GM23248 (cell line): ENCODE measurements around the gene TMEM248. TPM values are rescaled to one million over a fixed set of nuclear protein-coding genes. Genes with fewer than 3 reads are reported as not detected.

ENCODE experiments used
- DNase-seq: peaks from one replicate; pipeline ENCODE4 v3.0.0-alpha.2; 2015
- H2AFZ ChIP-seq: fragments of 200-600 bp; sonication (generic); 2 replicates; pipeline ENCODE4 v1.6.1; 2016; ENCODE audit warnings: antibody characterized with exemption
- H3F3A ChIP-seq: fragments of 200-600 bp; sonication (generic); 2 replicates; pipeline ENCODE4 v1.6.1; 2016; ENCODE audit warnings: mild to moderate bottlenecking, antibody characterized with exemption, mixed run types; ENCODE audit not compliant: insufficient read depth
- H3K27ac ChIP-seq: fragments of 200-600 bp; sonication (generic); 2 replicates; pipeline ENCODE4 v1.5.1; 2016; ENCODE audit warnings: mild to moderate bottlenecking
- H3K27me3 ChIP-seq: fragments of 200-600 bp; sonication (generic); replicated peaks from 2 replicates; pipeline ENCODE4 v1.6.1; 2016; ENCODE audit warnings: mild to moderate bottlenecking; ENCODE audit not compliant: insufficient read depth
- H3K36me3 ChIP-seq: fragments of 200-600 bp; sonication (generic); 2 replicates; pipeline ENCODE4 v1.6.1; 2016; ENCODE audit warnings: low read depth, mild to moderate bottlenecking
- H3K4me1 ChIP-seq: fragments of 200-600 bp; sonication (generic); 2 replicates; pipeline ENCODE4 v1.6.1; 2016; ENCODE audit warnings: mild to moderate bottlenecking; ENCODE audit not compliant: insufficient read depth
- H3K4me2 ChIP-seq: fragments of 200-600 bp; sonication (generic); one replicate; pipeline ENCODE4 v1.6.1; 2016; ENCODE audit warnings: mild to moderate bottlenecking; ENCODE audit not compliant: unreplicated experiment
- H3K4me3 ChIP-seq: fragments of 200-600 bp; sonication (generic); 2 replicates; pipeline ENCODE4 v1.5.1; 2016; ENCODE audit warnings: mild to moderate bottlenecking
- H3K79me2 ChIP-seq: fragments of 200-600 bp; sonication (generic); 2 replicates; pipeline ENCODE4 v1.6.1; 2016; ENCODE audit warnings: mild to moderate bottlenecking; ENCODE audit not compliant: insufficient read depth
- H3K9ac ChIP-seq: fragments of 200-600 bp; sonication (generic); 2 replicates; pipeline ENCODE4 v1.6.1; 2016; ENCODE audit warnings: mild to moderate bottlenecking
- H3K9me2 ChIP-seq: fragments of 200-600 bp; sonication (generic); 2 replicates; pipeline ENCODE4 v1.6.1; 2016; ENCODE audit warnings: mixed run types, mild to moderate bottlenecking, moderate library complexity; ENCODE audit not compliant: insufficient read depth
- H3K9me3 ChIP-seq: fragments of 200-600 bp; sonication (generic); one replicate; pipeline ENCODE4 v1.6.1; 2017; ENCODE audit warnings: low read depth
- H4K20me1 ChIP-seq: fragments of 200-600 bp; sonication (generic); 2 replicates; pipeline ENCODE4 v1.6.0; 2016; ENCODE audit not compliant: insufficient read depth
- EZH2 ChIP-seq: fragments of 200-600 bp; sonication (generic); IDR thresholded peaks from 2 replicates; pipeline ENCODE4 v1.6.1; 2018; ENCODE audit warnings: antibody characterized with exemption, mild to moderate bottlenecking; ENCODE audit not compliant: insufficient read depth, poor library complexity, severe bottlenecking
- EZH2phosphoT487 ChIP-seq: fragments of 200-600 bp; sonication (generic); IDR thresholded peaks from 2 replicates; pipeline ENCODE4 v1.6.1; 2018; ENCODE audit warnings: antibody characterized with exemption, moderate library complexity, mild to moderate bottlenecking, low read depth; ENCODE audit not compliant: insufficient read depth
- WGBS, 2 experiments: methylation state at CpG; one replicate each; pipeline ENCODE4 v1.1.6; 2015 to 2017; ENCODE audit warnings: low lambda C conversion rate in 2 of 2, low coverage in 1 of 2; ENCODE audit errors: missing lambda C conversion rate in 2 of 2; 5-methylcytosine and 5-hydroxymethylcytosine counted together
- in situ Hi-C: fragments of 300-500 bp; cut with MboI; formaldehyde crosslinking; loops from 2 replicates; pipeline ENCODE4 v1.15.0; 2020
- polyA plus RNA-seq: library from polyadenylated mRNA; unstranded; fragments of >200 nt; fragmentation: Nextera tagmentation; extraction: Ambion mirVana; gene quantifications from 2 replicates; pipeline ENCODE4 v1.2.1, GENCODE V29; 2016
- total RNA-seq: library from RNA; depleted of rRNA; stranded (reverse); fragments of >200 nt; shearing (Covaris generic); gene quantifications from 2 replicates; pipeline ENCODE4 v1.2.3, GENCODE V29; 2014

TMEM248 gene
- total and polyA plus RNA-seq, 2 experiments from 2014 or later = 98.0 to 113 TPM

DNA sequence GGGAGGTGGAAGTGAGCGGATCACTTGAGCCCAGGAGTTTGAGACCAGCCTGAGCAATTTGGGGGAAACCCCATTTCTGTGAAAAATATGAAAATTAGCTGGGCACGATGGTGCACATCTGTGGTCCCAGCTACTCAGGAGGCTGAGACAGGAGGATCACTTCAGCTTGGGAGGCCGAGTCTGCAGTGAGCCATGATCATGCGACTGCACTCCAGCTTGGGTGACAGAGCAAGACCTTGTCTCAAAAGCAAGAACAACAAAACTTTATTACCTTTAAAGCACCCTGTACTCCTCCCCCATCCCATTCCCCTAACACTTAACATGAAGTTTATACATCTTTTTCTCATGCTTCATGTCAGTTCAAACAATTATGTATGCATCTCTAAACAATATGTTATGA lies 1.3 kb upstream of the TMEM248 start:
- TF ChIP-seq EZH2 = no peak
- TF ChIP-seq EZH2phosphoT487 = no peak
- H3K79me2 ChIP-seq = peaks cover 34% of the 10 kb centered on the region
- H3K9me3 ChIP-seq = no peaks in the 10 kb centered on the region
- H3F3A ChIP-seq = peaks cover 11% of the 10 kb centered on the region; the same call in 1 of the 2 replicates
- no peaks in the 10 kb centered on the region for H3K27me3 ChIP-seq
- peaks cover 9% of the 10 kb centered on the region; the same call in 1 of the 2 replicates for H3K4me1 ChIP-seq
- H3K27ac ChIP-seq = peak overlapping the region; percentile 70; the same call in 1 of the 2 replicates
- 97% methylated on average over 4 of the region's 4 CpGs for WGBS, 2 experiments
- H3K4me2 ChIP-seq = peak overlapping the region; percentile 89
- H3K36me3 ChIP-seq = no peaks in the 10 kb centered on the region; the same call in 1 of the 2 replicates
- no peak overlapping the region for H3K9ac ChIP-seq
- H3K4me3 ChIP-seq = no peak overlapping the region
- in situ Hi-C loops = no loop called here
- H4K20me1 ChIP-seq = no peaks in the 10 kb centered on the region
- H3K9me2 ChIP-seq = no peaks in the 10 kb centered on the region
- no peak for DNase-seq
- peak overlapping the region; percentile 90; the same call in 1 of the 2 replicates for H2AFZ ChIP-seq

DNA sequence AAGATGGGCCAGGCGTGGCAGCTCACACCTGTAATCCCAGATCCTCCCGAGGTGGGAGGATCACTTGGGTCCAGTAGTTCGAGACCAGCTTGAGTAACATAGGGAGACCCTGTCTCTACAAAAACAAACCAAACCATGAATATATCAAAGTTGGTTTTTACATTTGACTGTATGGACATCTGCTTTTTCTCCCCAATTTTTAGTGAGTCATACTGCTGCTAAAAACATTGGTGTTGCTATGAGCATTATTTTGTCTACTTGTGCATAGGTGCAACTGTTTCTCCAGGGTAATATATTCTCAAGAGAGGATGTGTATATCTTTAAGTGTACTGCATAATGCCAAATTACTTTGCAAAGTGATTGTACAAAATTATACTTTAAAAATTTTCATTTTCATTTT lies 769 bp upstream of the TMEM248 start:
- H3K4me3 ChIP-seq = peak overlapping the region; percentile 98; the same call in 1 of the 2 replicates
- H4K20me1 ChIP-seq = no peaks in the 10 kb centered on the region
- peak overlapping the region; percentile 90 for H2AFZ ChIP-seq
- no peaks in the 10 kb centered on the region for H3K9me3 ChIP-seq
- H3K27me3 ChIP-seq = no peaks in the 10 kb centered on the region
- 96 to 100% methylated on average over 3 of the region's 3 CpGs for WGBS, 2 experiments
- H3K9ac ChIP-seq = peak overlapping the region; percentile 98
- in situ Hi-C loops = no loop called here
- H3K9me2 ChIP-seq = no peaks in the 10 kb centered on the region
- DNase-seq = peak; percentile 26
- peaks cover 40% of the 10 kb centered on the region for H3K79me2 ChIP-seq
- no peak for TF ChIP-seq EZH2
- TF ChIP-seq EZH2phosphoT487 = no peak
- peaks cover 9% of the 10 kb centered on the region; the same call in 1 of the 2 replicates for H3K4me1 ChIP-seq
- H3K36me3 ChIP-seq = no peaks in the 10 kb centered on the region; the same call in 1 of the 2 replicates
- H3K4me2 ChIP-seq = peak overlapping the region; percentile 89
- peak overlapping the region; percentile 70 for H3K27ac ChIP-seq
- H3F3A ChIP-seq = peaks cover 11% of the 10 kb centered on the region; the same call in 1 of the 2 replicates

DNA sequence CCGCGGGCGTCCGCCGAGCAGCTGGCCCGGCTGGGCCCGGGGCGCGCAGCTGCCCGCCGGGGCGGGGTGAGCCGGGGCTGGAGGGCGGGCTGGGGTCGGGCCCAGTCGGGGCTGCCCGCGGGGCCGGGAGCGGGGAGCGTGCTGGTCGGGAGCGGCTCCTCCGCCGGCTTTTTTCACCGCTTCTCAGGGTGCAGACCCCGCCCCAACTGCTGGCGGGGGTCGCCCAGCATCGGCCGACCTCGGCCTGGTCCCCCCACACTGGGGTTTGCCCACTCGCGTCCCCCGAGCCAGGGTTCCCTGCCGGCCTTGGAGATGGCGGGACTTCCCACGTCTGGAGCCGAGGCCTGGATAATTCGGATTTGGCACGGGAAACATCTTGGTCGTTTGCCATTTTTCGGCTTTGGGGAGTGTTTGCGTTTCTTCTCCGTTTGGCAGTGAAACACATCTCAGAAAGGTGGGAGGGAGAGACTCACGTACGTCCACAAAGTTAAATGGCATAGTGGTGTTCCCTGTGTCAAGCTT lies 432 bp downstream of the TMEM248 start:
- Histone ChIP-seq H3K36me3 (no peaks in the 10 kb centered on the region; the same call in 1 of the 2 replicates), H3K4me1 (peaks cover 9% of the 10 kb centered on the region; the same call in 1 of the 2 replicates), H3K79me2 (peaks cover 52% of the 10 kb centered on the region), H4K20me1 (no peaks in the 10 kb centered on the region), H3K9me3 (no peaks in the 10 kb centered on the region), H3K27ac (peak overlapping the region; percentile 70), H2AFZ (peak overlapping the region; percentile 75), H3K27me3 (no peaks in the 10 kb centered on the region), H3K4me2 (peak overlapping the region; percentile 89), H3K9me2 (no peaks in the 10 kb centered on the region), H3F3A (peaks cover 11% of the 10 kb centered on the region; the same call in 1 of the 2 replicates), H3K9ac (peak overlapping the region; percentile 98), H3K4me3 (peak overlapping the region; percentile 98)
- 1 to 2% methylated on average over 20 to 25 of the region's 47 CpGs for WGBS, 2 experiments
- peak; percentile 71 for DNase-seq
- TF ChIP-seq EZH2phosphoT487 (no peak), EZH2 (no peak)
- in situ Hi-C loops = no loop called here

DNA sequence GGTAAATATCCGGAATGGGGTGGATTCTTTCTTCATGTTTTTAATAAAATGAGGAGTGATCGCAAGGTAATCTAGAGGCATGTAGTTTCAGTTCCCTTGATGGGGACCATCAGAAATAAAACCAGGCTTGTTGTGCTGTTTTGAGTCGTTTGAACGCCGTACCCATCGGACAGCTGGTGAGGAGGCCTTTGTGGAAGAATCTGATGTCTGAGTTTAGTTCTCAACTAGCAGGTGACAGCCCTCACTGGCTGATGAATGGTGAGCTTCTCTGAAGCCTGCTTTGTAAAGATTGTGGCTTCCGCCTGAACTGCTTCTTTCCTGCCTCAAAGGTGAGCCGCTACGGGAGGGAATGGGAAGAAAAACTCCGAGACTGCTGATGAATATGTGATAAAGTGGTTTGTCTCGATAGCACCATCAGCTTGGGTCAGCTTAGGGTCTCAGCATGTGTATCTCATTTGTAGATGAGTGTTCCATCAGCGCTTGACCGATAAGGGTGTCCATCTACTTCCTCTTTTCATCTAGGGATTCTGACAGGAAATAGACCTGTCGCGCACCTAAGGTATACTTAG lies 977 bp downstream of the TMEM248 start:
- Histone ChIP-seq H3K27me3 (no peaks in the 10 kb centered on the region), H4K20me1 (no peaks in the 10 kb centered on the region), H3K4me2 (peak overlapping the region; percentile 89), H3F3A (peaks cover 11% of the 10 kb centered on the region; the same call in 1 of the 2 replicates), H3K9me3 (no peaks in the 10 kb centered on the region), H3K9ac (peak overlapping the region; percentile 98), H2AFZ (peak overlapping the region; percentile 75), H3K27ac (peak overlapping the region; percentile 70), H3K36me3 (no peaks in the 10 kb centered on the region; the same call in 1 of the 2 replicates), H3K4me1 (peaks cover 9% of the 10 kb centered on the region; the same call in 1 of the 2 replicates), H3K9me2 (no peaks in the 10 kb centered on the region), H3K79me2 (peaks cover 57% of the 10 kb centered on the region), H3K4me3 (peak overlapping the region; percentile 98)
- WGBS, 2 experiments = 17 to 18% methylated on average over 15 of the region's 15 CpGs
- TF ChIP-seq EZH2 = no peak
- no peak for TF ChIP-seq EZH2phosphoT487
- in situ Hi-C loops = no loop called here
- peak; percentile 40 for DNase-seq
